ENCODE measurements around the gene BEAN1.

BEAN1 gene

DNA sequence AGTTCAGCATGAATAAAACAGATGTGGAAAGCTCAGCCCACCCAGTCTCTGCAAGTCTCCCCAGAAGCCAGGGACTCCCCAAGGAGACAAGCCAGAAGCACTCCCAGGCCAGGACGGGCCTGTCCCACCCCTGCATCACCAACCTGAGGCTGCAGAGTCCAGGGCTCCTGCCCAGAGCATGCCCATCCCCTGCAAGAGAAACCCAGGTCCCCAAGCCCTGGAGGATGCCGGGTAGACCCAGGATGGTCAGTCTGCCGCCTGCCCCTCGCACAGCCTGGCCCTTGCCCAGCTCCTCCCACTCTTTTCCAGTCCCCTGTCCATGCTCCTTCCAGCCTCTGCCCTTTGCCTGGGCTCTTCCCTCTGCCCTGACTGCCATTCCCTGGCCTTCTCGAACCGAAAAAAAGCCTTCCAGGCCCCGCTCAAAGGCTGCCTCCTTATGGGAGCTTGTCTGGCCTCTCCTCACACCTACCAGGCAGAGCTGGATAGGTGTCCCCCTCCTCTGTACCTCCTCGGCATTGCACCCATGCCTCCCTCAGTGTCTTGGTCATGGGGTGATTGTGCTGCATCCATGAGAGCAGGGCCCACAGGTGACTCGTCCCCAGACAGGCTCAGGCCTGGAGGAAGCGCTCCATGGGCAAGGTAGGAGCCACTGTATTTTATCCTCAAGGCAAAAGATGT lies 44.8 kb downstream of the BEAN1 start:
- DNase-seq = no peak

DNA sequence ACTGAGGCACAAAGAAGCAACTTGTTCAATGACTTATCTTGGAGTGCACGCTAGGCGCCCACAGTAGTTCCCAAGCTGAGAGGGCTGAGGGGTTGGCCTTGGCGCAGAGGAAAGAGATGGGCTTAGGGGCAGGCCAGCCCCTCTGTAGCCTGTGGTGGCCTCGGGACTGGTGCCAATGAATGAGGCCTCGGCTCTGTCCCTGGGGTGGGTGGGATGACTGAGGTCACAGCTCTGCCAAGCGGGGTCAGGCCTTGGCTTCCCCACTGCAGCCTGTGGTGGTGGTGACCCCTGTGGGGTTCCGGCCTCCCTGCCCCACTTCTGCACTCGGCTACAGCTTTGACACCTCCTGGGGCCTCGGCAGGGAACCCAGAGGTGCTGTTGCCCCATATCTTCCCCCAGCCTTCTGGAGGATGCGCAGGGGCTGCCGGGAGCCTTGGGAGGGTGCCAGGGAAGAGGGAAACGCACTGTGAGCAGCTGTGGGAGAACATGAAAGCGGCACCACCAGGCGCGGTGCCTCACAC lies 46.0 kb downstream of the BEAN1 start:
- DNase-seq = no peak

DNA sequence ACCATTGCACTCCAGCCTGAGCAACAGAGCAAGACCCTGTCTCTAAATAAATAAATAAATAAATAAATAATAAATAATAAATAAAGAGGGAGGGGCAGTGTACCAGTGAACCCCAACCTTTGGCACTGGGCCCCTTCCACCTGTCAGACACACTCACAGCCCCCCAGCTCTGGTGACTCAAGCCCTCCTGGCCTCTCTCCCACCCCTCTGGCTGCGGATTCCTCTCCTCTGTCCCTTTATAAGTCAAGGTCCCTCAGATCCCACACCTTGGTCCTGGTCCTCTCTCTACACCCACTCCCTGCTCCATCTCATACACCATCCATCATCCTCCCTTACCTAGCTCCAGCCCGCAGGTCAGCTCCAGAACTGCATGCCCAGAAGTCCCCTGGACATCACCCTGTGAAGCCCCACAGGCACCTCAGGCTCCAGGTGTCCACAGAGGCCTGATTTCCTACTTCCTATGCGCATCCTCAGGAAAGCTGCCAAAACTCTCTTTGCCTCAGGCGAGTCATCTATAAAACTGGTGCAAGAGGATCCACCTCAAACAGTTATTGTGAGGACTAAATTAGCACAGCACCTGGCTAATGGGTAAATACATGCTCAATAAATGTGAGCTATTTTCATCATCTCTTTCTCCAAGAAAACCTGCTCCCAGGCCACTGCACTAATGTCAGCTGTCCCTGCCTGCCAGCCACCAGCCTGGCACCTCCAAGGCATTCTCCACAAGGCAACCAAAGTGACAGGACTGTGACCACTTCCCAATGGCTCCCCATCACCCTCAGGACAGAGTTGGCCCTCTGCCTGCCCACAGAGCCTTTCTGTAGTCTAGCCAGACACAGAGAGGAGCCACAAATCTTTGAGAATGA lies 46.8 kb downstream of the BEAN1 start:
- DNase-seq = no peak

DNA sequence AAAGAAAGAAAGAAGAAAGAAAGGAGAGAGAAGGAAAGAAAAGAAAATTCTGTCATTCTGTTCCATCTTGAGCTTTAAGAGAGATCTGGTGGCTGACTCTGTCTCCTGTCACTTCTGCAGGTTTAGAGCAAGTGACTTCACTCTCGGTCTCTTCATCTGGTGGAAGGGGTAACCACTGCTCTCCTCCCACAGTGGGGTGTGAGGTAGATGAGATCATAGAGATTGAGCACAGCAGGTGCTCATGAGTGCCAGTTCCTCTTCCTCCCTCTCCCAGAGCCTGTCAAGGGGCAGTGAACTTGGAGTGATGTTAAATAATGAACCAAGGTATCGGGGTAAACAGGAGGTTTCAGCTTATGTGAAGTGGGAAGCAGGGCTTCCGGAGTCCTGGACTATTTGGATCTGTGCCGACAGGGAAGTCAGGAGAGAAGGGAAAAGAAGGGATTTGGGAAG lies 47.7 kb downstream of the BEAN1 start:
- DNase-seq = peak; percentile 22 to 48

DNA sequence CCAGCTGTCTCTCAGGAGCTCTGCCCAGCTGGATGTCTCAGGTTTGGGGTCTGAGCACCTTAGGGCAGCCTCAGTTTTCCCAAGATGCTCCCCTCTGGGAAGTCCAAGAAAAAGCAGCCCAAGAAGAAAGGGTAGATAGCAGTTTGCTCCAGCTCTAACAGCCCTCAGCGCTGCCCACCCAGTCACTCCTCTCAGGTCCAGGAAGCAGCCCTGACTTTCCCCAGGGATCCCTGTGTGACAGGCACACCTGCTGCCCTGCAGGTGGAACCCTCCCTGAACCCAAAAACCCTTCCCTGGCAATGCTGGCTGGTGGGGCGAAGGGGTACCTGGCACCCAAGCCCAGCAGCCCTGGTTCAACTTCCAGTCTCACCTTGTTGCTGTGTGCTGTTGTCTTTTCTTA lies 48.1 kb downstream of the BEAN1 start:
- no peak for DNase-seq

DNA sequence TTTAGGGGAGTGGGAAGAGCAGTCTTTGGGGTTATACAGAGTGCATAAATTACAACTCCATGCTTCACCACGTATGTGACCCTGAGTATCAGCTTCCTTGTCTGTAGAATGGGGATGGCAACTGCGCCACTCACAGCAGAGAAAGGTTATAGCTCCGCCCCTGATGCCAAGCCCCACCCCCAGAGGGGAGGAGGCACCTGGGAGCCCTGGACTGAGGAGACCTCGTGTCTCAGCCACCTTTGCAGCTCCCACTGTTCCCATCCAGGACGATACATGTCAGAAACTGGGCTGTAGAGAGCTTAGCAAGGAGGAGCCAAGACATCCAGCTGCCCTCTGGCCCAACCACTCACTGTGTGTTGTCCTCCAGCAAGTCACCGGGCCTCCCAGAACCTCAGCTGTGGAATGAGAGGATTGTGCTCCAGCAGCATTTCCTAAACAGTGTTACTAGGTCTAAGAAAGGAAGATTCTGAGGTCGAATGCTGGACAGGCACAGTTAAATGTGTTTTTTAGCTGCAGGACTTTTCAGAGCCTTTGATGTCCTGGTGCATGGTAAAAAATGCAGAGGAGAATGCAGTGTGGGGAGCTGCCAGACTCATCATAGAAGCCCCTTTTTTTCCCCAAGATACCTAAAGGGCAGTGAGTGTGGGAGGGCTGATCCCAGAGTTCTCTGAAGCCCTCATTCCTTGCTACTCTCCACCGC lies 49.4 kb downstream of the BEAN1 start:
- peak; percentile 73 to 77 for DNase-seq

DNA sequence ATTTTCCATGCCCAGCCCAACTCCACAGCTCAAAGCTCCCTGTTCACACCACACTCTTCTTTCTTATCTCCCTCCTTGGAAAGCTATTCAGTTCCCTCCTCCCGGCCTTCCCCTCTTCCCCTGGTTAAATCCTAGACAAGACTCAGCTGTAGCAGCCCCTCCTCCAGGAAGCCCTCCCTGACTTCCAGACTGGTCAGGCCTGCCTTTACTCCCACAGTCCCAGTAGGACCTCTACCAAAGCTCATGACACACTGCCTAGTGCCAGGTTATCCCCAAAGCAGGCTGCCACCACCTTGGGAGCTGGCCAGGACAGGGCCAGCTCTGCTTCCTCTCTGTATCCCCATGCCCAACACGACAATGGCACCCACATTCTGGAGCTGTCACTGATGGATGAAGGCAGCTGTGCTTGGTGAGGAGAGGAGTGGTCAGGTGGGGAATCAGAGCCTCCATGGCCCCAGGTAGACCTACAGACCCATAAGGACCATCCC lies 50.0 kb downstream of the BEAN1 start:
- DNase-seq = no peak

DNA sequence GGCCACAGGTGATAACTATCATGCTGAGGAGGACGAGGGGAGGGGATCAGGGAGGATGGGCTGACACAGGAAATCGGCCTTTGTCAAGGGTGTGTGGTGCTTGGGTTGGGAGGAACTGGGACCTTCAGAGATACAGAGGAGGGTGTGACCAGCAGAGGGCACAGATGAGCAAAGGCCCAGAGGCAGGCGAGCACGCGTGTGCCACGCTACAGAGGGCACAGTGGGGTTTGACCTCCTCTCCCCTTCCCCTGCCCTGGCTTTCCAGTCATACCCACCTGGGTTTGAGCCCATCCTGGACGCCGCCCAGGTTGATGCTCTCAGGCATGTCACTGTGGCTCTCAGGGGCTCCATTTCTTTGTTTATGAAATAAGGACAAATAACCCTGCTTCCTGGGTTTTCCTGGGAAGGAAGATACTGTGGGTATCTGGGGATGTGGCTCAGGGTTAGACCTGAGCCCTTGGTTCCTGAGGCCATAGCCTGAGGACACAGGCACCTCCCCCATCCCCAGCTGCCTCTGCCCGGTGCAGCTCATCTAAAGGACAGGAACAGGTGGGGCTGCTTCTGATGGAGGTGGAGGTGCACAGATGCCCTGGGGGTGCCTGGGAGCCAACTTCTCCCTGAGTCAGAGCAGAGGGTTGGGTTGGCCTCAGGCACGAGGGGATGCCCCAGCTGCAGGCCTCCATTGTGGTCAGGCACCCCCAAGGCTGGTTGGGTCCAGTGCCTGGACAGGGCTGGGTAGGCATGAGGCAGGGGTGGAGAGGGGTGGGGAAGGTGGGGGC lies 51.8 kb downstream of the BEAN1 start:
- peak; percentile 90 for DNase-seq

DNA sequence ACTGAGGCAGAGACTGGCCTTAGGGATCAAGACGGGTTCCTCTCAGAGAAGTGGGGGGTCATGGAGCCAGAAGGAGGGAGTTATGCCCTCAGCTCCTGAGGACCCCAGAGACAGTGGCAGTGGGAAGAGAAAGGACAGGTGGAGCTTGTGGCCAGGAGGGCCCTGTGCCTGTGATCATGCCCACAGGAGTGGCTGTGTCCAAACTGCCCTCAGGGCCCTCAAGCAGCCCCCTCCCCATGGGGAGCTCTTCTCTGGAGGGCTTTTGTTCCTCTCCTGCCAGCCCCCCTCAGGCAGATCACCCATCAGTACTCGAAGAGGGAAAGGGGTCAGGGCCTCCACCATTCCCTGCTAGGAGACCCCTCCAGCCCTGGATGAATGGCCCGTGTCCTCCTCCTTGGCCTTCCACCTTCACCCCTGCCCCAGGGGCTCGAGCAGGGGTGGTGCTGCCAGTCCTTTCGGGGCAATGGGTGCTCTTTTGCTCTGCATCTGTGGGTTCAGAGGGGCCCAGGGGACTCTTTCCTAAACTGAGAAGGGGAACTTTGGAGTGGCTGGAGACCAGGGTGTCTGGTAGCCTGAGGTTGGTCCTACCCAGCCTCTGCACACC lies 52.7 kb downstream of the BEAN1 start:
- DNase-seq = no peak

DNA sequence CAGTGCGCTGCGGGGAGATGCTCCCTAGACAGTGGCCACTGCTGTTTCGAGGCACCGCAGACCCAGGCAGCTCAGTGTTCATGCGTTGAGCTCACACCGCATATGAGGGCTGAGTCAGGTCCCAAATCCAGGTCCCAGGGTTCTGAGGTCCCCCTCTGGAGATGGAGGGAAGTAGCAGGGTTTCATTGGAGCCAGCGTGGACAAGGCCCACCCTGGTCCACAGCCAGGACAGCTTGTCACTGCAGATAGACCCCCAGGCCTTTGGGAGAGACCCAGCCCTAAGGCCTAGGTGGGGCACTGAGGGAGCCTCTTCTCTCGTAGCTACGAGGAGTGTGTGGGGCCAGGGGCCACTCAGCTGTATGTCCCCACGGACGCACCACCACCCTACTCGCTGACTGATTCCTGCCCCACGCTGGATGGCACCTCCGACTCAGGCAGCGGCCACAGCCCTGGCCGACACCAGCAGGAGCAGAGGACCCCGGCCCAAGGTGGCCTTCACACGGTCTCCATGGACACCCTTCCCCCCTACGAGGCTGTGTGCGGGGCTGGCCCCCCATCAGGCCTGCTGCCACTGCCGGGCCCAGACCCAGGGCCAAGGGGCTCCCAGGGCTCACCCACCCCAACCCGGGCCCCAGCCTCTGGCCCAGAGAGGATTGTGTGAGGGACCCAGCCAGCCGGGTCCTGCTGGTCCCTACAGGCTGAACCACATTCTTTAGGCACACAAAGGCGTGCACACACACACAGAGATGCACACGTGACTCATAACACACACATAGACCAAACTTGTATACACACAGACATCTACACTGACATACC lies 53.4 kb downstream of the BEAN1 start:
- DNase-seq = no peak

DNA sequence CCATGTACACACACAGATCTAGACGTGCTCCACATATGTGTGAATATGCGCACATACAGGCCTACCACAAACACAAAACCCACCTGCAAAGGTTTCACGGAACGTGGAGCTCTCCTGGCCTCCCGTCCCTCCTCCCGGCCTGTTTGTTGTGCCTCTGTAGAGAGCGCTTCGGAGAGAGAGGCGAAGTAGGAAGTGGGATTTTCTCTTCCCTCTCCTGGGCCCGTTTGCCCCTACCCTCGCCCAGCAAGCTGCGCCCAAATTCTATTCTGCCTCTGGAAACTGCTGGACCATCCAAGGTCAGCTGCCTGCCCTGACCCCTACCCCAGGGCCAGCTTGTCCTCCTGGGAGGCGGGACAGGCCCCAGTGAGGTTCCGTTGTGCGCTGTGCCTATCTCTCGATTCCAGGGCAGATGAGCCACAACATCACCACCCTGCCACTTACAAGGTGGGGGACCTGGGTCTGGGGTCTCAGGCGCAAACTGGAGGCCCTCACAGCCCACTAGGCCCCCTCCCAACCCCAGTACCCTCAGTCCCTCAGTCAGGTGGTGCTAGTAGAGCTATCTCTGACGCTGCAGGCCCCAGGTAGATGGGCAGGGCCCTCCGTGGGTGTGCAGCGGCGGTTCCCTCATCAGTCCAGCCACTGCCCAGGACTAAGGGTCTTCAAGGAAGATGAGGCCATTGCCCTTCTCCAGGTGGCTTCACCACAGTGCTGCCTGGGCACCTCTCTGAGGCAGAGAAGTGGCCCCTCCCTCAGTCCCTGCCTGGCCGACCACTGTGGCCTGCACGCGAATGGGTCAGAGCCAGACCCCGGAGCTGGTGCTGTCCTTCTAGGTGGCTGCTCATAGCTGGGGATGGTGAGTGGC lies 54.2 kb downstream of the BEAN1 start:
- no peak for DNase-seq

DNA sequence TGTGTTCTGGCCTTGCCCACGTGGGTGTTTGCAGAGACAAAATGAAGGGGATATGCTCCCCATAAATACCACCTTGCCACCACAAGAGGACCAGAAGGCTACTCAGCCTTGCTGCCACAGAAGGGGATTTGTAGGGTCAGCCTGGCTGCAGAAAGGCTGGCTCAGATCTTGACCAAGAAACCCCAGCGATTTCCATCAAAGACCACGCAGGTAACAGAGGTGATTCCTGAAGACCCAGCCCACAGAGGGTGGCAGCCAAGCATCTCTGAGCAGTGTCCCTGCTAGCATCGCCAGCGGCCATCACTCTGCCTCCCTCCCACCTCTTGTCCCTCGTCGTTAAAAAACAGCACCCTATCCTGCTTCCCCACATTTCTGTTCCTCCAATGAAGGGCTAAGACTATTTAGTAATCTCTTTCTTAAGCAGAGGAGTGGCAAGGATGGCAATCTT lies 54.9 kb downstream of the BEAN1 start:
- no peak for DNase-seq

DNA sequence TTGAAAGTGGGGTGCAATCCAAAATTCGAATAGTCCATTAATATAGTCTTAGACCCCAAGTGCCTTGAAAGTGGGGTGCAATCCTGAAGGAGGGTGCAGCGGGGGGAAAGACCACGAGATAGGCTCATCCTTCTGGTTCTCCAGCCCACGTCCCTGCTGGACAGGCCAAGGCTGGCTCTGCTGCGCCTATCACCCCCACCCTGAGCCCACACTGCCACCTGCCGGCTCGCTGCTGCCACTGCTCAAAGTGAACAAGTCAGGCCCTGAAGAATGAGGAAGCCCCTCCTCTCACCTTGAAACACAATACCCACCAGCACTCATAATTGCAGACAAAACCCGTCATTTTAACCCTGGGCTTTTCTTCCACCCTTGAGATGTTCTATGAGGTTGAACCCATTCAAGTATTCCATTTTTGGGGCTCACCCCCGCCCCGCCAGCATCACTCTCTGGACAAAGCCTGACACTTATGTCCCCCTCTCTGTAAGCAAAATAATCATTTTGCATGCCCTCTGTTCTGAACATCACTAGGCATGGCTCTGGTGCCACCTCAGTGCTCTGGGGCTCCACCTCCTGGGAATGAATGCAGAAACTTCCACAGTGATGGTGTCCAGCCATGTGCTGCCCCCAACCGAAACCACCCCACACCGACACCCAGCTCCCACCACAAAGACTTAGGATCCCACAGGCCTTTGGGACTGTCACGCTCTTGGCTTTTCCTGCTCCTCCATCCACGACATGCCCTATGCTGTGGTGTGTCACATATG lies 56.8 kb downstream of the BEAN1 start:
- DNase-seq = peak; percentile 82 to 85

DNA sequence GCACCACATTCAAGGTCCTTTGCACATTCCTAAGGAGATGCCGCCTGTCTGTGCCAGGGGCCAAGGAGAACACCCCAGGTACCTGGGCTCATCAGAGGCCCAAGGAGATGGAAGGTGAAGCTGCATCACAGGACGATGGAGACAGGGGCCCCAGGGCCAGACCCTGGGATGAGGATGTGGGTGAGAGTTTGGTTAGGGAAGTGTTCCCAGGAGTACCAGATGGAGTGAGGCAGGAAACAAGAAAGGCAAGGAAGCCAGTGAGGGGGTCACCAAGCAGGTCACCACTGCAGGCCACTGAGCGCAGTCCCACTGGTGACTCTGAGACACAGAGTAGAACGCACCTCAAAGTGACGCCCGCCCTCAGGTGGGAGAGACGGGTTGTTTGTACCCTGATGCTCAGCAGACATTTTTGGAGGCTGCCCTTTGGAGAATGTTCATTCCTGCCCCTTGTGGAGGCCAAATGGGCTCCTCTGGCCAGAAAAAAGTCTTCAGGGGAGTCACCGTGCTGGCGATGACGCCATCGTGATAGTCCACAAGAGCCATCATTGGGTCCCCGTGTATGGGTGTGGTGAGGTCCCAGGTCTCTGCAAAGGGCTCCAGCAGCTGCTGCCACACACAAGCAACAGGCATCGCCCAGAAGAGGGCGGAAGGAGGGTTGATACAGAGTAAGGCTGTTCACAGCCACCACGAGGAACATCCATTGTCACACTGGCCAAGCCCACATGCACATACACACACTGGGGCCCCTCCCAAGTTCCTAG lies 57.5 kb downstream of the BEAN1 start:
- no peak for DNase-seq

DNA sequence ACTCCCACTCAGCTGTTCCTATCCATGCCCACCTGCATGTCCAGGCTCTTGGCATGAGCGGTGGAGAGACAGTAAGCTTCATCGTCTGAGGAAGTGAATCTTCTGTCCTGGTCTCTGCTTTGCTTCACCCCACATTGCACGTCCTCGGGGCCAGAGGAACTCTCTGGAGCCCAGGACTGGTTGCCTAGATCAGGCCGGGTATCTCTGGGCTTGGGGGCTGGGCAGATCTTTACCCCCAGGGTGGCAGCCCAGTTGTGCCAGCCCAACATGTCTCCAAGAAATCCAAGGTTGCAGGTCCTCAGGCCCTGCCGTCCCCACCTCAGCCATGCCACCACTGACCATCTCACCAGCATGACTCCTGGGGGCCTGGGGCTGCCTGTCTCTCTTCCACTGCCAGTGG lies 58.3 kb downstream of the BEAN1 start:
- DNase-seq = no peak

DNA sequence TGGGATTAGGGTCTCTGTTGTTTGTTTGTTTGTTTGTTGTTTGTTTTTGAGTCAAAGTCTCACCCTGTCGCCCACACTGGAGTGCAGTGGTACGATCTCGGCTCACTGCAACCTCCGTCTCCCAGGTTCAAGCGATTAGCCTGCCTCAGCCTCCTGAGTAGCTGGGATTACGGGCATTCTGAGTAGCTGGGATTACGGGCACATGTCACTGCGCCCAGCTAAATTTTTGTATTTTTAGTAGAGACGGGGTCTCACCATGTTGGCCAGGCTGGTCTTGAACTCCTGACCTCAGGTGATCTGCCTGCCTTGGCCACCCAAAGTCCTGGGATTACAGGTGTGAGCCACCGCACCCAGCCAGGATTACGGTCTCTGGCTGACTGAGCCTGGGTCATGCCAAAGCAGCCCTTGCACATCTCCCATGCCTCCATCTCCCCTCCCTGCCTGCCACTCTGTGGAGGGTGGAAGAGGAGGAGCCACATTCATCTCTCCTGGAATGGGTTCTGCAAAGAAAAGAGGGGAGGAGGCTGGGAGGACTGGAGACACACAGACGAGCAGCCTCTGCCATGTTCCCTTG lies 59.2 kb downstream of the BEAN1 start:
- no peak for DNase-seq

DNA sequence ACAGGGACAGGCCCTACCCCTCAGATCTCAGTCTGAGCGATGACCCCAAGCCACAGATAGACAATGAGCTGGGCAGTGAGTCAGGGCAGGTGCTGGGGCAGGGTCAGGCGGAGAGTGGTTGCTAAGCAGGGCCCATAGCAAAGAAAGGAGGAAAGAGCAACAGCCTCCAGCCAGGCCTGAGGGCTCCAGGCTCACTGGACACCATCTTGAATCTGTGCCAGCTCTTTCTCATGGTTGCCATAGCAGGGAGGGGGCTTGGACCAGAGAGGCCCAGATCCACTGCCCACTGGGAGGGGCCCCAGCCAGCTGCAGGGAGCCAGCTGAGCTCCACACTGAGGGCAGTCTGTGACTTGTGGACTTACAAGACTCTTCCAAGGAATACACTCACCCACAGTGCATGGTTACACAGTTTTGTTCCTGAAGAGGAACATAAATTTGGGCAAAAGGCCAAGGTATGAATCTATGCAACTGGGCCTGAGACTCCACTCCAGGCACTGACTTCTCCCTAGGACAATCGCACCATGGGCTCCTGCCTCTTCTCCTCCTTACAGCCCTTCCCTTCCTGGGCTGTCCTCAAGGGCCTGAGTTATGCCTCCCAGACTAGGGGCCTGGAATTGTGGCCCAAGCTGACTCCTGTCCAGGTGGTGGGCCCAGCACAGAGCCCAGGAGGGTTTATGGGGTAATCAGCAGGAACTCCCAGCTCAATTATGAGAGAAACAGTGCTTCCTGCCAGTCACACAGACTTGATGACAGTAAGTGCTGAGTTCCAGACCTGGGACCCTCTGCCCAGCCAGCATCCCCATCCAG lies 59.9 kb downstream of the BEAN1 start:
- no peak for DNase-seq

Measured in activated CD4-positive, alpha-beta T cell treated with anti-CD3 and anti-CD28 coated beads, Interleukin-2, amount 50 U/mL, for 48 hours (primary cell).